GM18907 (cell line): ENCODE measurements around the gene CPPED1.

Experiments
- ATAC-seq: cut with Tn5 transposase; IDR thresholded peaks from one replicate; pipeline ENCODE4 v1.9.1; 2021; ENCODE audit warnings: mild to moderate bottlenecking, moderate library complexity; ENCODE audit not compliant: unreplicated experiment

CPPED1 gene

GRCh38 chr16:12613131-12613991 lies 190.3 kb downstream of the CPPED1 start:
- peak; percentile 83 for ATAC-seq

- no peak for ATAC-seq
Observed at GRCh38 chr16:12612598-12613101, 191.0 kb downstream of the CPPED1 start.

GRCh38 chr16:12611916-12612597 lies 191.6 kb downstream of the CPPED1 start:
- ATAC-seq: no peak

GRCh38 chr16:12611006-12611477 lies 192.6 kb downstream of the CPPED1 start:
- ATAC-seq: no peak

GRCh38 chr16:12609937-12610699 lies 193.6 kb downstream of the CPPED1 start:
- no peak for ATAC-seq
